Measurements from ENCODE around the gene LRFN2. TPM values are rescaled to one million over a fixed set of nuclear protein-coding genes. Genes with fewer than 3 reads are reported as not detected.

Gene LRFN2
- polyA plus RNA-seq, 1 donor from 2014 or later: not detected

- H3K9me3 Mint-ChIP-seq: no peaks in the 10 kb centered on the region
- no peak overlapping the region for H3K27ac Mint-ChIP-seq
- H3K4me3 Mint-ChIP-seq: no peak overlapping the region
- H3K4me1 Mint-ChIP-seq: no peaks in the 10 kb centered on the region
- peaks cover 3% of the 10 kb centered on the region for H3K27me3 Mint-ChIP-seq
- peaks cover 1% of the 10 kb centered on the region for H3K36me3 Mint-ChIP-seq
Observed at GRCh38 chr6:40439026-40439800, 148.0 kb downstream of the LRFN2 start.

DNA sequence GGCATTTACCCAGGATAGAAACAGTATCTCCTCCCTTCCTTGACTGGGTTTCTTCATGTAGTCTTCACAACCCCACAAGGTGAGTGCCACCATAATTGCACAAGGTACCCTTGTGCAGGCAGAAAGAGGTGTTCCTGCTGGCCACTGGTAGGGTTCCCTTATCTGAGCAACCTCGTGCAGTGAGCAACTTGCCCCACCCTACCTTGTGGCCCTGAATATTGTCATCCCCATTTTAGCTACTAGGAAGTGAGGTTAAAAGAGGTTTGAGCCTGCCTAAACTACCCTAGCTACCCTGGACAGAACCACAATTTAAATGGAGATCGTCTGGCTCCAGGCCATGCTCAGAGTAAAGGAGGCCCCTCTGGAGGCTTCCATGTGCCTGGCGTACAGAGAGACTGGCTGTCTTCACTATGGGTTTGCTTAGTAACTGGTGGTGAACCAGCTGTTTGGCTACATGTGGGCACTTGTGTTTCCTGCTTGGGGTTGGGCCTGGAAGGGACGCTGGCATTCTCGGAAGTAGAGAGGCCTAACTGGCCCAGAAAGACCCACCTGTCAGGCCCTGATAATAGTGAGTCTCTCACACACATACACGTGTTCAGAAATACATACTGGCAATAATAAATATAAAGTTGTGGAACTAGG lies 148.8 kb downstream of the LRFN2 start:
- Mint-ChIP-seq H3K27ac (no peak overlapping the region), H3K4me3 (no peak overlapping the region), H3K4me1 (no peaks in the 10 kb centered on the region), H3K27me3 (peaks cover 3% of the 10 kb centered on the region), H3K9me3 (no peaks in the 10 kb centered on the region), H3K36me3 (peaks cover 1% of the 10 kb centered on the region)

GRCh38 chr6:40437631-40438030 lies 149.5 kb downstream of the LRFN2 start:
- H3K4me1 Mint-ChIP-seq: no peaks in the 10 kb centered on the region
- no peak overlapping the region for H3K4me3 Mint-ChIP-seq
- peaks cover 3% of the 10 kb centered on the region for H3K27me3 Mint-ChIP-seq
- peaks cover 1% of the 10 kb centered on the region for H3K36me3 Mint-ChIP-seq
- no peak overlapping the region for H3K27ac Mint-ChIP-seq
- H3K9me3 Mint-ChIP-seq: no peaks in the 10 kb centered on the region

GRCh38 chr6:40436685-40437604 lies 150.2 kb downstream of the LRFN2 start:
- Mint-ChIP-seq H3K4me1 (no peaks in the 10 kb centered on the region), H3K4me3 (no peak overlapping the region), H3K27me3 (peaks cover 3% of the 10 kb centered on the region), H3K9me3 (no peaks in the 10 kb centered on the region), H3K27ac (no peak overlapping the region), H3K36me3 (peaks cover 1% of the 10 kb centered on the region)

GRCh38 chr6:40432982-40433381 lies 154.2 kb downstream of the LRFN2 start:
- Mint-ChIP-seq H3K4me1 (no peaks in the 10 kb centered on the region), H3K36me3 (no peaks in the 10 kb centered on the region), H3K4me3 (no peak overlapping the region), H3K27me3 (peaks cover 3% of the 10 kb centered on the region), H3K9me3 (no peaks in the 10 kb centered on the region), H3K27ac (no peak overlapping the region)

DNA sequence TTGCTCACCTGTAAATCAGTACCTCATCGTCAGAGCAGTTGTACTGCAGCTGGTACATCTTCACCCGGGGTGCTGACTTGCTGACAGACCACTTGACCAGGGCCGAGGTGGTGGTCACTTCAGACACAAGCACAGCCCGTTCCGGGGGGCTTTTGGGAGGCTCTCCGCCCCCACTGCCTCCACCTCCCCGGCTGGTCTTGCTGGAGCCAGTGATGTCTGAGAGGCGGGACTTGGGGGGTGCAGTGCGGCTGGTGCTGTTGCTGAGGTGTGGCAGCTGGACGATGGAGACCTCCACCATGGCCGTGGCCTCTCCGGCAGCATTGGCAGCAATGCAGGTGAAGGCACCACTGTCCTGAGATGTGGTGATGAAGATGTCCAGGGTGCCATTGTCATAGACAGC lies 155.5 kb downstream of the LRFN2 start:
- no peak overlapping the region for H3K4me3 Mint-ChIP-seq
- H3K36me3 Mint-ChIP-seq: no peaks in the 10 kb centered on the region
- H3K27ac Mint-ChIP-seq: no peak overlapping the region
- peaks cover under 1% of the 10 kb centered on the region for H3K27me3 Mint-ChIP-seq
- H3K4me1 Mint-ChIP-seq: no peaks in the 10 kb centered on the region
- peaks cover 0 to 2% (median 0%) of the 10 kb centered on the region in 3 donors for H3K9me3 Mint-ChIP-seq

- Mint-ChIP-seq H3K9me3 (peaks cover 0 to 2% (median 0%) of the 10 kb centered on the region in 3 donors), H3K36me3 (no peaks in the 10 kb centered on the region), H3K27me3 (peaks cover 6% of the 10 kb centered on the region), H3K4me1 (no peaks in the 10 kb centered on the region), H3K4me3 (no peak overlapping the region), H3K27ac (no peak overlapping the region)
Observed at GRCh38 chr6:40427196-40427595, 160.0 kb downstream of the LRFN2 start.

- Mint-ChIP-seq H3K36me3 (no peaks in the 10 kb centered on the region), H3K27me3 (peaks cover 6% of the 10 kb centered on the region), H3K4me1 (no peaks in the 10 kb centered on the region), H3K4me3 (no peak overlapping the region), H3K9me3 (peaks cover 0 to 2% (median 0%) of the 10 kb centered on the region in 3 donors), H3K27ac (no peak overlapping the region)
Observed at GRCh38 chr6:40426346-40427066, 160.7 kb downstream of the LRFN2 start.

GRCh38 chr6:40425192-40425919 lies 161.8 kb downstream of the LRFN2 start:
- Mint-ChIP-seq H3K36me3 (no peaks in the 10 kb centered on the region), H3K27ac (peak overlapping the region in 1 of 3 donors; percentile 24)

DNA sequence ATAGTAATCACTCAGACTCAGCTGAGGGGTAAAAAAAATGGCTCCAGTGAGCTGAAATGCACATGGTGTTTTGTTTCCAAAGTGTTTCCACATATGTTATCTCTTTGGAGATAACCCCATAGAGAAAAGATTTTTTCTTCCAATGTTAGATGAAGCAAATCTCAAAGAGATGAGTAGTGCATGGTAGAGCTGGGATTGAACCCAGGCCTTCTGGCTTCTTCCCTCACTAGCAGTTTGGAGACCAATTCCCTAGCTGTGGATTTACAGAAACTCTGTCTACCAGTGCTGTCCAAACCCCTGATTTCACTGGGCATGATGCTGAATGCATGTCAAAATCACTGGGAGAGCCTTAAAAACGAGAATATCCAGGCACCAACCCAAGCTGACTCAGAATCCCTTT lies 165.1 kb downstream of the LRFN2 start:
- no peak overlapping the region for H3K4me3 Mint-ChIP-seq
- H3K27me3 Mint-ChIP-seq: peaks cover 11% of the 10 kb centered on the region
- no peaks in the 10 kb centered on the region for H3K4me1 Mint-ChIP-seq
- H3K27ac Mint-ChIP-seq: no peak overlapping the region
- H3K36me3 Mint-ChIP-seq: no peaks in the 10 kb centered on the region
- H3K9me3 Mint-ChIP-seq: no peaks in the 10 kb centered on the region

More at GRCh38 chr6:40425192-40425919, 161.8 kb downstream of the LRFN2 start:
- Mint-ChIP-seq H3K4me3 (no peak overlapping the region), H3K4me1 (no peaks in the 10 kb centered on the region), H3K27me3 (peaks cover 6% of the 10 kb centered on the region), H3K9me3 (peaks cover 0 to 2% (median 0%) of the 10 kb centered on the region in 3 donors)

GRCh38 chr6:40419946-40420728 lies 167.0 kb downstream of the LRFN2 start:
- no peak overlapping the region for H3K4me3 Mint-ChIP-seq
- no peaks in the 10 kb centered on the region for H3K4me1 Mint-ChIP-seq
- no peaks in the 10 kb centered on the region for H3K36me3 Mint-ChIP-seq
- H3K27ac Mint-ChIP-seq: peak overlapping the region in 1 of 3 donors; percentile 18
- no peaks in the 10 kb centered on the region for H3K9me3 Mint-ChIP-seq
- peaks cover 8% of the 10 kb centered on the region for H3K27me3 Mint-ChIP-seq

DNA sequence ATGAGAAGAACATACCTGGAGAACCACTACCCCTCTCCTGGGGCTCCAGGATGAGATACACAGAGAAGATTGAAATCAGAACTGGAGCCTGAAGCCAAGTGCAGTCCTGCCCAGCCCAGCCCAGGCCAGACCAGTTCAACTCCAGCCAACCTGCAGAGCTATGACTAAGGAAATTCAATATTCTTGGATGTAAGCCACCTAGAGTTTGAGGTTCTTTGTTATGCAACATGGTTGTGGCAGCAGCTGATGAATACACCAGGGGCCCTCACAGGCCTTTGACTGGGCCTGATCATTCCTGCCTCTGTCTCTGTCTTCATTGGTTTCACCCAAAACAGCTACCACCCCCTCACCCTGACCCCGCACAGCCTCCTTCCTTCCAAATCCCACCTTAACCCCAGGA lies 167.8 kb downstream of the LRFN2 start:
- Mint-ChIP-seq H3K27me3 (peaks cover 6% of the 10 kb centered on the region), H3K36me3 (no peaks in the 10 kb centered on the region), H3K27ac (no peak overlapping the region), H3K4me1 (no peaks in the 10 kb centered on the region), H3K9me3 (no peaks in the 10 kb centered on the region), H3K4me3 (no peak overlapping the region)

GRCh38 chr6:40417031-40417430 lies 170.1 kb downstream of the LRFN2 start:
- peaks cover 9% of the 10 kb centered on the region for H3K27me3 Mint-ChIP-seq
- no peak overlapping the region for H3K4me3 Mint-ChIP-seq
- H3K4me1 Mint-ChIP-seq: no peaks in the 10 kb centered on the region
- no peaks in the 10 kb centered on the region for H3K9me3 Mint-ChIP-seq
- no peaks in the 10 kb centered on the region for H3K36me3 Mint-ChIP-seq
- peak overlapping the region in 1 of 3 donors; percentile 24 for H3K27ac Mint-ChIP-seq

Measured in IgD-negative memory B cell (primary cell).